Measurements from ENCODE around the gene IGFBP5.
A peak's percentile ranks its signal among the peaks of the same experiment; 100 is the strongest.

The IGFBP5 gene

GRCh38 chr2:216695401-216695821 is at the start of gene IGFBP5:
TSS of gene IGFBP5 (minus strand) at chr2:216695549. CDS start at chr2:216694775, 774 bp downstream.
- H3K4me3 ChIP-seq (ENCODE audit: low read depth, low read length) = peak within 1 kb of the TSS; percentile 70
- CTCF ChIA-PET = interaction anchor here (0.8 to 11.0 kb wide), 16 partner anchors 11 to 1017 kb away, joined by 3 to 122 read pairs (median 6); no protein-coding TSS in a partner anchor
- POLR2A ChIA-PET = interaction anchor here (0.6 to 1.7 kb wide), 9 partner anchors 80 to 1017 kb away, joined by 3 to 7 read pairs (median 4); no protein-coding TSS in a partner anchor

GRCh38 chr2:216743781-216744180 is 48.4 kb upstream of the IGFBP5 start:
- TF ChIP-seq CTCF (IDR thresholded peaks at IDR 0.05; ENCODE audit: insufficient read depth, low read length, missing control alignments) = no peak
- POLR2A ChIA-PET = no interaction called here
- no peak for DNase-seq (ENCODE audit: low read depth, low spot score)
- H3K4me3 ChIP-seq (ENCODE audit: low read depth, low read length) = no peak overlapping the region
- CTCF ChIA-PET = no interaction called here

More at GRCh38 chr2:216695401-216695821, at the start of gene IGFBP5:
- no peak for DNase-seq (ENCODE audit: low read depth, low spot score)
- peak; percentile 43 for TF ChIP-seq CTCF (IDR thresholded peaks at IDR 0.05; ENCODE audit: insufficient read depth, low read length, missing control alignments)

- H3K4me3 ChIP-seq (ENCODE audit: low read depth, low read length) = no peak overlapping the region
- ChIA-PET POLR2A (no interaction called here), CTCF (interaction anchor here (0.9 kb wide), 1 partner anchor 25 kb away, joined by 3 read pairs; no protein-coding TSS in a partner anchor)
- TF ChIP-seq CTCF (IDR thresholded peaks at IDR 0.05; ENCODE audit: insufficient read depth, low read length, missing control alignments) = no peak
- no peak for DNase-seq (ENCODE audit: low read depth, low spot score)
Observed at GRCh38 chr2:216742411-216742810, 47.1 kb upstream of the IGFBP5 start.

GRCh38 chr2:216741223-216741593 is 45.9 kb upstream of the IGFBP5 start:
- CTCF ChIA-PET = interaction anchor here (0.9 kb wide), 1 partner anchor 26 kb away, joined by 3 read pairs; no protein-coding TSS in a partner anchor
- no peak for TF ChIP-seq CTCF (IDR thresholded peaks at IDR 0.05; ENCODE audit: insufficient read depth, low read length, missing control alignments)
- no peak overlapping the region for H3K4me3 ChIP-seq (ENCODE audit: low read depth, low read length)
- POLR2A ChIA-PET = interaction anchor here (0.6 kb wide), 1 partner anchor 63 kb away, joined by 3 read pairs; no protein-coding TSS in a partner anchor
- no peak for DNase-seq (ENCODE audit: low read depth, low spot score)

- DNase-seq (ENCODE audit: low read depth, low spot score) = no peak
- ChIA-PET CTCF (no interaction called here), POLR2A (interaction anchor here (0.6 kb wide), 1 partner anchor 64 kb away, joined by 3 read pairs; no protein-coding TSS in a partner anchor)
- H3K4me3 ChIP-seq (ENCODE audit: low read depth, low read length) = no peak overlapping the region
- TF ChIP-seq CTCF (IDR thresholded peaks at IDR 0.05; ENCODE audit: insufficient read depth, low read length, missing control alignments) = no peak
Observed at GRCh38 chr2:216740557-216741222, 45.3 kb upstream of the IGFBP5 start.

GRCh38 chr2:216739035-216739434 is 43.7 kb upstream of the IGFBP5 start:
- H3K4me3 ChIP-seq (ENCODE audit: low read depth, low read length) = no peak overlapping the region
- no peak for DNase-seq (ENCODE audit: low read depth, low spot score)
- TF ChIP-seq CTCF (IDR thresholded peaks at IDR 0.05; ENCODE audit: insufficient read depth, low read length, missing control alignments) = no peak
- ChIA-PET POLR2A (no interaction called here), CTCF (no interaction called here)
